ENCODE results near the gene ZNF598. TPM values are rescaled to one million over a fixed set of nuclear protein-coding genes. Genes with fewer than 3 reads are reported as not detected.

ZNF598 gene
- total RNA-seq, 1 experiment from 2014 or later: 70.9 TPM

- Histone ChIP-seq H3K27me3 (ENCODE audit: insufficient read depth, low read length) (no peaks in the 10 kb centered on the region), H3K56ac (ENCODE audit: insufficient read length, low read depth, low read length) (no peak overlapping the region), H2BK120ac (ENCODE audit: low read depth, low read length, poor library complexity, severe bottlenecking) (no peak overlapping the region), H3K18ac (ENCODE audit: insufficient read length, low read depth, low read length) (no peak overlapping the region), H4K5ac (ENCODE audit: insufficient read length, low read depth, low read length) (no peak overlapping the region), H3K27ac (ENCODE audit: insufficient read length, low read depth, low read length) (no peak overlapping the region), H2AFZ (ENCODE audit: low read length) (no peak overlapping the region), H3T11ph (ENCODE audit: low read length) (no peak overlapping the region), H4K91ac (ENCODE audit: insufficient read length, low read depth, low read length) (no peak overlapping the region), H2BK15ac (ENCODE audit: low read depth, low read length) (no peak overlapping the region), H3K23ac (ENCODE audit: insufficient read length, low read depth, low read length) (no peak overlapping the region), H3K79me2 (ENCODE audit: insufficient read depth, low read length) (no peaks in the 10 kb centered on the region), H3K23me2 (ENCODE audit: insufficient read length, low read depth, low read length, poor library complexity, severe bottlenecking) (no peaks in the 10 kb centered on the region), H3K9ac (ENCODE audit: extremely low read depth, insufficient read length, low read length) (no peak overlapping the region), H3K14ac (ENCODE audit: insufficient read depth, low read length) (no peak overlapping the region), H3K79me1 (ENCODE audit: insufficient read depth, low read depth, low read length, poor library complexity, severe bottlenecking) (no peaks in the 10 kb centered on the region), H2BK20ac (ENCODE audit: low read depth, low read length, poor library complexity, severe bottlenecking) (no peak overlapping the region), H3K4me2 (ENCODE audit: insufficient read depth, insufficient read length, low read length) (no peak overlapping the region), H2AK5ac (ENCODE audit: insufficient read length, low read length) (no peak overlapping the region), H3K9me3 (ENCODE audit: control insufficient read depth, low read depth, low read length) (no peaks in the 10 kb centered on the region), H2BK12ac (ENCODE audit: insufficient read length, low read depth, low read length) (no peak overlapping the region), H4K8ac (replicated peaks; ENCODE audit: insufficient read length, low read depth, low read length) (no peak overlapping the region), H3K4ac (ENCODE audit: low read depth, low read length) (no peak overlapping the region), H3K4me1 (ENCODE audit: insufficient read depth, low read length) (no peaks in the 10 kb centered on the region), H2BK5ac (ENCODE audit: insufficient read length, low read length) (no peak overlapping the region), H4K20me1 (ENCODE audit: control insufficient read depth, insufficient read depth, insufficient read length) (peaks cover 2% of the 10 kb centered on the region)
- no CpG with 5 or more reads among the region's 15 CpGs for WGBS (ENCODE audit: extremely low coverage, insufficient read length, low lambda C conversion rate)
- TF ChIP-seq CTCF (conservative IDR thresholded peaks at IDR 0.05): no peak; the same call in 2 of the 3 replicates
- H3K36me3 Mint-ChIP-seq (ENCODE audit: insufficient read depth in 1 of 3, low read depth in 3 of 3): peaks cover 6 to 40% (median 38%) of the 10 kb centered on the region in 3 experiments; a peak in 6 of 7 replicates
- H3K27ac Mint-ChIP-seq: no peak overlapping the region; a peak in 2 of 7 replicates
- H3K4me1 Mint-ChIP-seq: no peaks in the 10 kb centered on the region
- DNase-seq: no peak
- no peak overlapping the region; a peak in 1 of 5 replicates for H3K4me3 Mint-ChIP-seq
- no peaks in the 10 kb centered on the region for H3K27me3 Mint-ChIP-seq (ENCODE audit: low read depth)
- no peaks in the 10 kb centered on the region for H3K9me3 Mint-ChIP-seq
Observed at GRCh38 chr16:2056077-2056476, 46.5 kb upstream of the ZNF598 start.
